ENCODE data around the gene SNTG2. TPM values are rescaled to one million over a fixed set of nuclear protein-coding genes. Genes with fewer than 3 reads are reported as not detected.

Gene SNTG2
- not detected in 5 replicates for total RNA-seq (2022; extraction: Qiagen RNA extraction; ENCODE audit: low read depth)

GRCh38 chr2:950080-950966 lies at the start of gene SNTG2:
Gene SNTG2 (plus strand): TSS chr2:950849. CDS start chr2:950997, 148 bp downstream.

DNA sequence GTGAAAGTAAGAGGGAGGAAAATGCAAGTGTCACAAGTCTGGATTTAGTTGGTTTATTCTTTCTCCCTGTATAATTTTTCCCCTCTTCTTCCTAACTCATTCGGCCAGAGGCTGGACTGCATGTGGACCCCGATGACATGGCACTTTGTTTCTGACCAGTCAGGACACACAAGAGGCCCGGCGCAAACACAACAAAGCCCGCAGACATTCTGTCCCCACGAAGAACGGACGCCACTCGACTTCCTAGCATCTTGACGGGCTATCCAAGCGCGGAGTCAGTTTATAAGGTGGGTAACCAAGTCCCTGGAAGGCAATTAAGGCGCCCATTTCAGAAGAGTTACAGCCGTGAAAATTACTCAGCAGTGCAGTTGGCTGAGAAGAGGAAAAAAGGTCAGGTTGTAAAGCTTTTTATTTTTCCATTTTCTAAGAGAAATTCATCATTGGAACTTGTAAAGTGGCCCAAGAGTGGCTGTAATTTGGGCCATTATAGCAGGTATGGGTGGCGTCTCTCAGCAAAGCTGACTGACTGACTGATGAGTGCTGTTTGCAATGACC lies 462.6 kb downstream of the SNTG2 start, which contains the start of gene TPO:
Gene TPO (plus strand): TSS at position 308 of the 555 bp plus-strand sequence. CDS start 946 bp downstream, outside the sequence.

